ENCODE measurements around the gene UNC119. TPM values are rescaled to one million over a fixed set of nuclear protein-coding genes. Genes with fewer than 3 reads are reported as not detected.

The UNC119 gene
- total and polyA plus RNA-seq, 2 donors (not counting 1 experiment from before 2014, with no cell fraction given): 19.2 to 26.4 TPM

- H3K4me3 ChIP-seq (replicated peaks in 1 of 4; ENCODE audit: control extremely low read depth in 1 of 4, insufficient read depth in 1 of 4, low read depth in 3 of 4, low read length in 4 of 4): no peak overlapping the region
- H3K9ac ChIP-seq (ENCODE audit: insufficient read depth, low read length): no peak overlapping the region
- H4K20me1 ChIP-seq (ENCODE audit: control insufficient read depth, extremely low read depth, insufficient read depth, low read length): no peaks in the 10 kb centered on the region
- TF ChIP-seq EZH2 (IDR thresholded peaks at IDR 0.05; ENCODE audit: low read length, missing control alignments): no peak
- no peak for TF ChIP-seq CTCF (conservative IDR thresholded peaks at IDR 0.05 in 1 of 2, IDR thresholded peaks at IDR 0.05 in 1 of 2; ENCODE audit: low read depth in 1 of 2, low read length in 2 of 2)
- no peaks in the 10 kb centered on the region for H3K4me1 ChIP-seq (ENCODE audit: control insufficient read depth, extremely low read depth, insufficient read depth, low read length)
- H2AFZ ChIP-seq (ENCODE audit: low read length): no peak overlapping the region
- no peak for DNase-seq (ENCODE audit: low read depth in 2 of 2)
- H3K27ac ChIP-seq (ENCODE audit: insufficient read depth, low read length): no peak overlapping the region
- peaks cover 2% of the 10 kb centered on the region for H3K27me3 ChIP-seq (ENCODE audit: control insufficient read depth, insufficient read depth, low read length)
- no peaks in the 10 kb centered on the region for H3K36me3 ChIP-seq (ENCODE audit: control insufficient read depth, insufficient read depth, low read length)
- no peak overlapping the region for H3K4me2 ChIP-seq (ENCODE audit: extremely low read depth, insufficient read depth, low read length)
- H3K79me2 ChIP-seq (ENCODE audit: control insufficient read depth, insufficient read depth, low read length): no peaks in the 10 kb centered on the region
- H3K9me3 ChIP-seq (ENCODE audit: control insufficient read depth, insufficient read depth, low read depth, low read length): no peaks in the 10 kb centered on the region
Measured at GRCh38 chr17:28499364-28499664, 53.1 kb downstream of the UNC119 start.

DNA sequence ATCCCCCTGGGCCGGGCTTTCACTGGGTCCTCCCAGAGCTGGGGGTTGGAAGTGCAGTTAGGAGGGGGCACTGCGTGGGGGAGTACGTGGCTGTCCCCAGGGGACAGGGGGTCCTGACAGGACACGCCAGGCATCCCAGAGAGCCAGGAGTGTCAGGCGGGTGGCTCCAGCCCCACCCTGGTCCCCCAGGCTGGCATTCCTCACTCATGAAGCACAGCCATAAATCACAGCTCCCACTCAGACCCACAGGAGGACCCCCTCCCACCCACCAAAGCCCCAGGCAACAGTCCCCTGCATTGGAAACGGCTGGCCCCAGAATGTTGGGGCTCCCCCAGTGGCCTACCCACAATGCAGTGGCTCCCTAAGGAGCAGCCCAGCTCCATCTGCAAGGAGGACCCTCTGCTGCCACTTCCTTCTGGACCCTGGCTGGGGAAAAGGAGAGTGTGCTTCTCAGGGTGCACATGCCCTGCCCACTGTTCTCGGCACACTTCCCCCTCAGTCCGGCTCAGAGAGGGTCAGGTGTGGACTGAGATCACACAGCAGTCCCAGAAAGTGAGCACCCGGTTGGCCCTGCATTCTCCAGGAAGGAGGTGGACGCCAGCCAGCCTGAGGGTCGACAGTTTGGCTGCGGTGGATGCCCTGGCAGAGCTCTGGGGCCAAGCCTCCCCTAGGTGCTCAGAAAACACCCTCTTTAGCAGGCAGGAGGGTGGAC, 53.6 kb downstream of the UNC119 start:
- Histone ChIP-seq H3K36me3 (ENCODE audit: control insufficient read depth, insufficient read depth, low read length) (no peaks in the 10 kb centered on the region), H4K20me1 (ENCODE audit: control insufficient read depth, extremely low read depth, insufficient read depth, low read length) (no peaks in the 10 kb centered on the region), H3K79me2 (ENCODE audit: control insufficient read depth, insufficient read depth, low read length) (no peaks in the 10 kb centered on the region), H3K27me3 (ENCODE audit: control insufficient read depth, insufficient read depth, low read length) (peaks cover 2% of the 10 kb centered on the region), H3K9ac (ENCODE audit: insufficient read depth, low read length) (no peak overlapping the region), H3K4me2 (ENCODE audit: extremely low read depth, insufficient read depth, low read length) (no peak overlapping the region), H3K9me3 (ENCODE audit: control insufficient read depth, insufficient read depth, low read depth, low read length) (no peaks in the 10 kb centered on the region), H3K27ac (ENCODE audit: insufficient read depth, low read length) (no peak overlapping the region), H3K4me1 (ENCODE audit: control insufficient read depth, extremely low read depth, insufficient read depth, low read length) (no peaks in the 10 kb centered on the region), H2AFZ (ENCODE audit: low read length) (no peak overlapping the region), H3K4me3 (replicated peaks in 1 of 4; ENCODE audit: control extremely low read depth in 1 of 4, insufficient read depth in 1 of 4, low read depth in 3 of 4, low read length in 4 of 4) (no peak overlapping the region)
- no peak for TF ChIP-seq EZH2 (IDR thresholded peaks at IDR 0.05; ENCODE audit: low read length, missing control alignments)
- no peak for TF ChIP-seq CTCF (conservative IDR thresholded peaks at IDR 0.05 in 1 of 2, IDR thresholded peaks at IDR 0.05 in 1 of 2; ENCODE audit: low read depth in 1 of 2, low read length in 2 of 2)
- DNase-seq (ENCODE audit: low read depth in 2 of 2): no peak

DNA sequence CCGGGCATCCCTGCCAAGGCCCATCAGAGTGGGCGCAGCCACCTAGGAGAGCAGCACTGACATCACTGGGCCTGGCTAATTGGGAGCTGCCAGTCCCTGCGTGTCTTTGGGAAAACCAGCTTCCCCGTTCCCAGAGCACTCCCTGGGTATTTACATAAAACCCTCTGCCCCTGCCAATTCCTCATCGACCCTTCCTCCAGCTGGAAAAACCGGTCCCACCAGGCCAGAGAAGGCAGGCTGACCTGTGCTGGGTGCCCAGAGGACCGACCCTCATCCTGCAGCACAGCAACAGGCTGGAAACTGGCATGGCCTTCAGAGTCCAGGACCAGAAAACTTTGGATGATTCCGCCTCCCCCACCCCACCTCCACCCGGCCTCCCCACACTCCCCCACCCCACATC, 54.5 kb downstream of the UNC119 start:
- no peaks in the 10 kb centered on the region for H3K9me3 ChIP-seq (ENCODE audit: control insufficient read depth, insufficient read depth, low read depth, low read length)
- TF ChIP-seq CTCF (conservative IDR thresholded peaks at IDR 0.05 in 1 of 2, IDR thresholded peaks at IDR 0.05 in 1 of 2; ENCODE audit: low read depth in 1 of 2, low read length in 2 of 2) (no peak), EZH2 (IDR thresholded peaks at IDR 0.05; ENCODE audit: low read length, missing control alignments) (no peak)
- H2AFZ ChIP-seq (ENCODE audit: low read length): no peak overlapping the region
- H3K4me3 ChIP-seq (replicated peaks in 1 of 4; ENCODE audit: control extremely low read depth in 1 of 4, insufficient read depth in 1 of 4, low read depth in 3 of 4, low read length in 4 of 4): no peak overlapping the region
- no peaks in the 10 kb centered on the region for H4K20me1 ChIP-seq (ENCODE audit: control insufficient read depth, extremely low read depth, insufficient read depth, low read length)
- no peak overlapping the region for H3K9ac ChIP-seq (ENCODE audit: insufficient read depth, low read length)
- peaks cover 2% of the 10 kb centered on the region for H3K27me3 ChIP-seq (ENCODE audit: control insufficient read depth, insufficient read depth, low read length)
- no peaks in the 10 kb centered on the region for H3K36me3 ChIP-seq (ENCODE audit: control insufficient read depth, insufficient read depth, low read length)
- no peaks in the 10 kb centered on the region for H3K4me1 ChIP-seq (ENCODE audit: control insufficient read depth, extremely low read depth, insufficient read depth, low read length)
- no peak overlapping the region for H3K4me2 ChIP-seq (ENCODE audit: extremely low read depth, insufficient read depth, low read length)
- no peak for DNase-seq (ENCODE audit: low read depth in 2 of 2)
- H3K79me2 ChIP-seq (ENCODE audit: control insufficient read depth, insufficient read depth, low read length): no peaks in the 10 kb centered on the region
- H3K27ac ChIP-seq (ENCODE audit: insufficient read depth, low read length): no peak overlapping the region

Other genes starting within 250 kb of the UNC119 start
- 16.9 and 43.6 TPM in 2 replicates for gene TMEM97, start 233.4 kb downstream of the UNC119 start, total RNA-seq
- 34.4 and 52.5 TPM in 2 replicates for gene TMEM97, start 233.4 kb downstream of the UNC119 start, polyA plus RNA-seq
- gene IFT20, start 217.2 kb downstream of the UNC119 start, total RNA-seq: 53.7 and 55.7 TPM in 2 replicates
- gene IFT20, start 217.2 kb downstream of the UNC119 start, polyA plus RNA-seq: 26.5 and 51.4 TPM in 2 replicates
- gene TNFAIP1, start 216.9 kb downstream of the UNC119 start, total RNA-seq: 19.8 and 23.0 TPM in 2 replicates
- gene TNFAIP1, start 216.9 kb downstream of the UNC119 start, polyA plus RNA-seq: 40.1 and 40.7 TPM in 2 replicates
- 71.9 and 79.3 TPM in 2 replicates for gene POLDIP2, start 195.1 kb downstream of the UNC119 start, total RNA-seq
- 89.2 and 111 TPM in 2 replicates for gene POLDIP2, start 195.1 kb downstream of the UNC119 start, polyA plus RNA-seq
- not detected in 2 replicates for gene SEBOX, start 187.4 kb downstream of the UNC119 start, total RNA-seq
- gene SEBOX, start 187.4 kb downstream of the UNC119 start, polyA plus RNA-seq: not detected in 2 replicates
- gene VTN, start 182.3 kb downstream of the UNC119 start, total RNA-seq: 0.17 and 0.51 TPM in 2 replicates
- 0.46 and 3.5 TPM in 2 replicates for gene VTN, start 182.3 kb downstream of the UNC119 start, polyA plus RNA-seq
- 3.1 TPM in 2 replicates for gene SARM1, start 180.9 kb downstream of the UNC119 start, total RNA-seq
- 8.1 and 10.8 TPM in 2 replicates for gene SARM1, start 180.9 kb downstream of the UNC119 start, polyA plus RNA-seq
- 3.6 and 5.1 TPM in 2 replicates for gene SLC46A1, start 146.4 kb downstream of the UNC119 start, total RNA-seq
- gene SLC46A1, start 146.4 kb downstream of the UNC119 start, polyA plus RNA-seq: 2.9 and 4.6 TPM in 2 replicates
- gene SLC13A2, start 79.0 kb downstream of the UNC119 start, total RNA-seq: not detected in 2 replicates
- gene SLC13A2, start 79.0 kb downstream of the UNC119 start, polyA plus RNA-seq: not detected in 2 replicates
- not detected in 2 replicates for gene FOXN1, start 46.3 kb downstream of the UNC119 start, total RNA-seq
- not detected in 2 replicates for gene FOXN1, start 46.3 kb downstream of the UNC119 start, polyA plus RNA-seq
- 32.6 and 53.7 TPM in 2 replicates for gene PIGS, start 18.9 kb upstream of the UNC119 start, total RNA-seq
- gene PIGS, start 18.9 kb upstream of the UNC119 start, polyA plus RNA-seq: 59.9 and 68.4 TPM in 2 replicates
- 59.3 and 91.3 TPM in 2 replicates for gene ALDOC, start 24.3 kb upstream of the UNC119 start, total RNA-seq
- gene ALDOC, start 24.3 kb upstream of the UNC119 start, polyA plus RNA-seq: 47.3 and 111 TPM in 2 replicates
- 1.5 and 13.7 TPM in 2 replicates for gene SPAG5, start 46.4 kb upstream of the UNC119 start, total RNA-seq
- 12.0 and 48.8 TPM in 2 replicates for gene SPAG5, start 46.4 kb upstream of the UNC119 start, polyA plus RNA-seq
- gene RSKR, start 61.6 kb upstream of the UNC119 start, total RNA-seq: 3.8 and 4.1 TPM in 2 replicates
- gene RSKR, start 61.6 kb upstream of the UNC119 start, polyA plus RNA-seq: 1.8 and 2.5 TPM in 2 replicates
- 107 and 160 TPM in 2 replicates for gene BLTP2, start 92.5 kb upstream of the UNC119 start, total RNA-seq
- gene BLTP2, start 92.5 kb upstream of the UNC119 start, polyA plus RNA-seq: 74.9 and 96.3 TPM in 2 replicates
- 56.5 and 58.5 TPM in 2 replicates for gene SDF2, start 109.3 kb upstream of the UNC119 start, total RNA-seq
- 65.2 and 75.2 TPM in 2 replicates for gene SDF2, start 109.3 kb upstream of the UNC119 start, polyA plus RNA-seq
- gene SUPT6H, start 109.6 kb upstream of the UNC119 start, total RNA-seq: 36.7 and 61.6 TPM in 2 replicates
- gene SUPT6H, start 109.6 kb upstream of the UNC119 start, polyA plus RNA-seq: 34.7 and 39.1 TPM in 2 replicates
- 2.3 and 2.6 TPM in 2 replicates for gene PROCA1, start 159.3 kb upstream of the UNC119 start, total RNA-seq
- gene PROCA1, start 159.3 kb upstream of the UNC119 start, polyA plus RNA-seq: 0.85 and 0.93 TPM in 2 replicates
- 159 and 174 TPM in 2 replicates for gene RAB34, start 165.2 kb upstream of the UNC119 start, total RNA-seq
- gene RAB34, start 165.2 kb upstream of the UNC119 start, polyA plus RNA-seq: 287 and 338 TPM in 2 replicates
- 519 and 881 TPM in 2 replicates for gene RPL23A, start 167.4 kb upstream of the UNC119 start, total RNA-seq
- gene RPL23A, start 167.4 kb upstream of the UNC119 start, polyA plus RNA-seq: 1,041 and 1,196 TPM in 2 replicates
- 4.1 and 6.6 TPM in 2 replicates for gene TLCD1, start 173.6 kb upstream of the UNC119 start, total RNA-seq
- gene TLCD1, start 173.6 kb upstream of the UNC119 start, polyA plus RNA-seq: 10.8 and 11.5 TPM in 2 replicates
- gene NEK8, start 176.2 kb upstream of the UNC119 start, total RNA-seq: 2.8 TPM in 2 replicates
- 3.0 and 3.8 TPM in 2 replicates for gene NEK8, start 176.2 kb upstream of the UNC119 start, polyA plus RNA-seq
- gene TRAF4, start 191.4 kb upstream of the UNC119 start, total RNA-seq: 28.7 and 32.6 TPM in 2 replicates
- 17.5 and 20.8 TPM in 2 replicates for gene TRAF4, start 191.4 kb upstream of the UNC119 start, polyA plus RNA-seq